H7 (cell line): ENCODE measurements around the gene PTCH1. TPM values are rescaled to one million over a fixed set of nuclear protein-coding genes. Genes with fewer than 3 reads are reported as not detected.
A peak's percentile ranks its signal among the peaks of the same experiment; 100 is the strongest.

ENCODE experiments used
- DNase-seq: peaks from one replicate; pipeline ENCODE4 v3.0.0; 2012
- H3K27me3 ChIP-seq: 2 replicates; pipeline ENCODE4 v1.6.0; 2011; ENCODE audit warnings: mild to moderate bottlenecking, low read length; ENCODE audit not compliant: control insufficient read depth, insufficient read depth
- H3K36me3 ChIP-seq: replicated peaks from 2 replicates; pipeline ENCODE4 v1.5.1; 2011; ENCODE audit warnings: low read length; ENCODE audit not compliant: control insufficient read depth, insufficient read depth
- H3K4me3 ChIP-seq: 2 replicates; pipeline ENCODE4 v1.5.1; 2011; ENCODE audit warnings: low read depth, mild to moderate bottlenecking, control low read depth, low read length, moderate library complexity; ENCODE audit not compliant: insufficient read depth
- total RNA-seq: library from RNA; depleted of rRNA; stranded (reverse); fragments of >200 nt; shearing (Covaris generic); gene quantifications from 2 replicates; pipeline ENCODE4 v1.2.3, GENCODE V29; 2014

Gene PTCH1
- total RNA-seq, 1 experiment from 2014 or later = 14.0 TPM

- no peak for DNase-seq
- no peak overlapping the region for H3K4me3 ChIP-seq
- H3K36me3 ChIP-seq = no peaks in the 10 kb centered on the region
Observed at GRCh38 chr9:95438561-95439357, 78.0 kb downstream of the PTCH1 start.

GRCh38 chr9:95437559-95437958, 79.2 kb downstream of the PTCH1 start:
- Histone ChIP-seq H3K4me3 (no peak overlapping the region), H3K36me3 (no peaks in the 10 kb centered on the region), H3K27me3 (no peaks in the 10 kb centered on the region)
- DNase-seq = no peak

More at GRCh38 chr9:95438561-95439357, 78.0 kb downstream of the PTCH1 start:
- H3K27me3 ChIP-seq = no peaks in the 10 kb centered on the region

- H3K36me3 ChIP-seq = no peaks in the 10 kb centered on the region
- DNase-seq = no peak
- H3K27me3 ChIP-seq = no peaks in the 10 kb centered on the region
- H3K4me3 ChIP-seq = no peak overlapping the region
Observed at GRCh38 chr9:95436416-95436815, 80.4 kb downstream of the PTCH1 start.

GRCh38 chr9:95435074-95435728, 81.6 kb downstream of the PTCH1 start:
- no peak for DNase-seq
- Histone ChIP-seq H3K4me3 (no peak overlapping the region), H3K27me3 (no peaks in the 10 kb centered on the region), H3K36me3 (no peaks in the 10 kb centered on the region)

- no peaks in the 10 kb centered on the region for H3K27me3 ChIP-seq
- H3K36me3 ChIP-seq = no peaks in the 10 kb centered on the region
- DNase-seq = peak; percentile 74
- H3K4me3 ChIP-seq = no peak overlapping the region
Observed at GRCh38 chr9:95434116-95435073, 82.4 kb downstream of the PTCH1 start.

- H3K27me3 ChIP-seq = no peaks in the 10 kb centered on the region
- DNase-seq = no peak
- H3K36me3 ChIP-seq = no peaks in the 10 kb centered on the region
- H3K4me3 ChIP-seq = no peak overlapping the region
Observed at GRCh38 chr9:95433096-95433819, 83.5 kb downstream of the PTCH1 start.

GRCh38 chr9:95431286-95431685, 85.5 kb downstream of the PTCH1 start:
- Histone ChIP-seq H3K36me3 (no peaks in the 10 kb centered on the region), H3K4me3 (no peak overlapping the region), H3K27me3 (no peaks in the 10 kb centered on the region)
- DNase-seq = no peak

GRCh38 chr9:95429948-95430620, 86.7 kb downstream of the PTCH1 start:
- Histone ChIP-seq H3K27me3 (no peaks in the 10 kb centered on the region), H3K36me3 (no peaks in the 10 kb centered on the region), H3K4me3 (no peak overlapping the region)
- no peak for DNase-seq

GRCh38 chr9:95429096-95429495, 87.7 kb downstream of the PTCH1 start:
- no peak overlapping the region for H3K4me3 ChIP-seq
- H3K36me3 ChIP-seq = no peaks in the 10 kb centered on the region
- H3K27me3 ChIP-seq = no peaks in the 10 kb centered on the region
- no peak for DNase-seq

GRCh38 chr9:95425910-95426551, 90.7 kb downstream of the PTCH1 start:
- Histone ChIP-seq H3K27me3 (no peaks in the 10 kb centered on the region), H3K4me3 (peak overlapping the region; percentile 42), H3K36me3 (no peaks in the 10 kb centered on the region)
- peak; percentile 64 for DNase-seq

- Histone ChIP-seq H3K4me3 (no peak overlapping the region), H3K27me3 (no peaks in the 10 kb centered on the region), H3K36me3 (no peaks in the 10 kb centered on the region)
- DNase-seq = no peak
Observed at GRCh38 chr9:95422650-95423049, 94.1 kb downstream of the PTCH1 start.

GRCh38 chr9:95420518-95420917, 96.3 kb downstream of the PTCH1 start:
- Histone ChIP-seq H3K36me3 (no peaks in the 10 kb centered on the region), H3K4me3 (no peak overlapping the region), H3K27me3 (no peaks in the 10 kb centered on the region)
- no peak for DNase-seq

- no peak overlapping the region for H3K4me3 ChIP-seq
- H3K36me3 ChIP-seq = no peaks in the 10 kb centered on the region
- H3K27me3 ChIP-seq = no peaks in the 10 kb centered on the region
- DNase-seq = no peak
Observed at GRCh38 chr9:95419444-95419843, 97.3 kb downstream of the PTCH1 start.
